CD4-positive, alpha-beta T cell treated with Interleukin-17A for 1 hour (primary cell): Measurements from ENCODE around the gene LRRC59.
"Not testable (repeated sequence)": the region's sequence is repeated elsewhere in the genome, so short reads cannot be mapped to it uniquely, and the experiment has no call there.

ENCODE experiments used
- DNase-seq: peaks from one replicate; pipeline ENCODE4 v3.0.0-alpha.2; 2020

LRRC59 gene

GRCh38 chr17:50397111-50397918 is at the start of gene LRRC59:
Gene LRRC59, minus strand, starts transcription at chr17:50397523. Its CDS starts 206 bp downstream, at chr17:50397317.
- peak; percentile 94 for DNase-seq

GRCh38 chr17:50445730-50446325 is 48.5 kb upstream of the LRRC59 start:
- DNase-seq, result no peak

- DNase-seq, result no peak
These were observed 47.8 kb upstream of the LRRC59 start for GRCh38 chr17:50444841-50445715.

GRCh38 chr17:50443505-50443974 is 46.2 kb upstream of the LRRC59 start:
- no peak for DNase-seq

GRCh38 chr17:50440838-50441829 is 43.8 kb upstream of the LRRC59 start:
- DNase-seq, result no peak

GRCh38 chr17:50440172-50440837 is 43.0 kb upstream of the LRRC59 start:
- no peak for DNase-seq

GRCh38 chr17:50439008-50439407 is 41.7 kb upstream of the LRRC59 start:
- DNase-seq, result no peak

GRCh38 chr17:50437409-50437808 is 40.1 kb upstream of the LRRC59 start:
- no peak for DNase-seq

GRCh38 chr17:50432125-50432762 is 34.9 kb upstream of the LRRC59 start:
- DNase-seq, result no peak

GRCh38 chr17:50430821-50431618 is 33.7 kb upstream of the LRRC59 start:
- no peak for DNase-seq

GRCh38 chr17:50429793-50430192 is 32.5 kb upstream of the LRRC59 start:
- no peak for DNase-seq

- no peak for DNase-seq
These were observed 31.6 kb upstream of the LRRC59 start for GRCh38 chr17:50428831-50429424.

- DNase-seq, result not testable (repeated sequence)
These were observed 30.8 kb upstream of the LRRC59 start for GRCh38 chr17:50428126-50428525.

GRCh38 chr17:50426814-50427787 is 29.8 kb upstream of the LRRC59 start:
- DNase-seq, result peak; percentile 29

GRCh38 chr17:50426472-50426782 is 29.1 kb upstream of the LRRC59 start:
- DNase-seq, result no peak

GRCh38 chr17:50425682-50426471 is 28.6 kb upstream of the LRRC59 start, which contains the start of gene ACSF2:
Gene ACSF2, plus strand, starts transcription at chr17:50426218. Its CDS starts 44 bp downstream, at chr17:50426262.
- peak; percentile 77 for DNase-seq

GRCh38 chr17:50424996-50425681 is 27.8 kb upstream of the LRRC59 start:
- no peak for DNase-seq
